Mucosa of stomach (tissue), 1 donor: Measurements from ENCODE around the gene WRAP73.

ENCODE experiments used
- H3K27me3 ChIP-seq: one replicate; pipeline ENCODE4 v1.7.0; 2013; ENCODE audit warnings: mild to moderate bottlenecking, low read length; ENCODE audit not compliant: control insufficient read depth, insufficient read depth
- H3K36me3 ChIP-seq: one replicate; pipeline ENCODE4 v1.7.0; 2013; ENCODE audit warnings: low read length; ENCODE audit not compliant: control insufficient read depth, insufficient read depth
- H3K4me1 ChIP-seq: one replicate; pipeline ENCODE4 v1.7.0; 2013; ENCODE audit warnings: mild to moderate bottlenecking, low read length; ENCODE audit not compliant: control insufficient read depth, insufficient read depth
- H3K4me3 ChIP-seq: one replicate; pipeline ENCODE4 v1.7.0; 2013; ENCODE audit warnings: low read length
- H3K9ac ChIP-seq: one replicate; pipeline ENCODE4 v1.7.0; 2013; ENCODE audit warnings: mild to moderate bottlenecking, low read length, moderate library complexity
- H3K9me3 ChIP-seq: one replicate; pipeline ENCODE4 v1.7.0; 2013; ENCODE audit warnings: mild to moderate bottlenecking, low read length, moderate library complexity; ENCODE audit not compliant: control insufficient read depth
- donor health status: Pancreatic carcinoma.

WRAP73 gene

DNA sequence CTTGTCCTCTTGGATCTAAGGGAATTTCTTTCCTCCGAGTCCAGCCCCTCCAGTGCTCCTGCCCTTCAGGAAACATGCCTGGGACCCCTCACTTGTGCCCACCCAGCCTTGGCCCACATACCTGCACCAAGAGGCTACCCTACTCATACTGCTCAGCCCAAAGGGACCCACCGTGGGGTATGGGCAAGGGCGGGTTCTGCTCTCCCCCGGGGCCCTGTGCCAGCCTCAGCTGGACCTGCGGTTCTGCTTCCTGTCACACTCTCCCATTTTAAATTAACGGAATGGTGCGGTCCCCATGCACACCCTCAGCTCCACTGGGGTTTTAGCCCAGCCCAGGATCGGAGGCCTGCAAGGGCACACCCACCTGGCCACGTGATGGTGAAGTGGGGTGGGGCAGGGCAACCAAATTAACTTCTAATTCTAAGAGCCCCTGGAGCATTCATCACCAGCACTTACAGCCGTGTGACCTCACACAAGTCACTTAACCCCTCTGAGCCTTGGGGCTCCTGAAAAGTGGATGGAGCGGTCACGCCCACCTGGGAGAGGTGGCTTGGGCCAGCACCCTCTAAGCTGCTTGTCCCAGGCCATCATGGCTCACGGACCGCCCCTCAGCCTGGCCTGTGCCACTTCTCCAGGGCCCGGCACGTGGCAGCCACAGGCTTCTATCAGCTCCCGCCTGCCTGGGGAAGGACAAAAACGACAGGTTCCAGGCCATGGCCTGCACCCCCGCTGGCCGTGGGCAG, 30.8 kb upstream of the WRAP73 start:
- no peaks in the 10 kb centered on the region for H3K36me3 ChIP-seq
- peaks cover 13% of the 10 kb centered on the region for H3K27me3 ChIP-seq
- no peak overlapping the region for H3K9ac ChIP-seq
- H3K4me3 ChIP-seq: no peak overlapping the region
- H3K9me3 ChIP-seq: no peaks in the 10 kb centered on the region
- peaks cover 6% of the 10 kb centered on the region for H3K4me1 ChIP-seq

DNA sequence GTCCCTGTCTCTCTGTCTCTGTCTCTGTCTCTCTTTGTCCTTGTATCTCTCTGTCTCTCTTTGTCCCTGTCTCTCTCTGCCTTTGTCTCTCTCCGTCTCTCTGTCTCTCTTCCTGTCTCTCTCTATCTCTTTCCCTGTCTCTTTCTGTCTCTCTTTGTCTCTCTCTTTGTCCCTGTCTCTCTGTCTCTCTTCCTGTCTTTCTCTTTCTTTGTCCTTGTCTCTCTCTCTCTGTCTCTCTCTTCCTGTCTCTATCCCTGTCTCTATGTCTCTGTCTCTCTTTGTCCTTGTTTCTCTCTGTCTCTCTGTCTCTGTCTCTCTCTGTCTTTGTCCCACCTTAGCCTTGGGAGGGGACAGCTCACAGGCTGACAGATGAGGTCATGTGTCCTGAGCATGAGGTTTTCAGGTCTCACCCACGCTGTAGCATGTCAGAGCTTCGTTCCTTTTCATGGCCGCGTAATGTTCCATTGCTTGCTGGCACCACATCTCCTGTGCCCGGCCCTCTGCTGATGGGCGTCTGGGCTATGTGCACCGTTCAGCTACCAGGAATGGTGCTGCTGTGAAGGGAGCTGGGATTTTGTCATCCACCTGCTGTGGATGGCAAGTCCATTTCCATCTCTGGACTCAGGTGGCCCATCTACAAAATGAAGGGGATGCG, 30.0 kb upstream of the WRAP73 start:
- Histone ChIP-seq H3K4me3 (no peak overlapping the region), H3K27me3 (peaks cover 13% of the 10 kb centered on the region), H3K9ac (no peak overlapping the region), H3K9me3 (no peaks in the 10 kb centered on the region), H3K4me1 (peaks cover 6% of the 10 kb centered on the region), H3K36me3 (no peaks in the 10 kb centered on the region)

DNA sequence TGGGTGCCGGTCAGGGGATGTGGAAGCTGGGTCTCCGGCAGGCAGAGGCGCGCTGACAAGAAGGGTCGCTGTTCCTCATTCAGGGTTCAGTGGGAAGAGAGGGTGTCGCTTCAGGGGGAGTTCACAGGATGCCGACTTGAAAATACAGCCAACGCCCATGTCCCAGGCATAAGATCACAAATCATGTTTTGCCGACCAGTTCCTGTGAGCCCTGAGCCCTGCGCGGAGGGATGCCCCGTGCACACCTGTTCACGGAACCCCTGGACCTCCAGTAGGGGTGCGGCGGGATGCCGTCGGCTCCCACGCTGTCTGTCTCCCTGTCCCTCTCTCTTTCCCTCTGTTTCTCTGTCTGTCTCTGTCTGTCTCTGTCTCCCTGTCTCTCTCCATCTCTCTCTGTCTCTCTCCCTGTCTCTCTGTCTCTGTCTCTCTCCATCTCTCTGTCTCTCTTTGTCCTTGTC, 29.2 kb upstream of the WRAP73 start:
- no peaks in the 10 kb centered on the region for H3K36me3 ChIP-seq
- no peak overlapping the region for H3K4me3 ChIP-seq
- H3K4me1 ChIP-seq: peaks cover 10% of the 10 kb centered on the region
- H3K9me3 ChIP-seq: no peaks in the 10 kb centered on the region
- peaks cover 13% of the 10 kb centered on the region for H3K27me3 ChIP-seq
- no peak overlapping the region for H3K9ac ChIP-seq

DNA sequence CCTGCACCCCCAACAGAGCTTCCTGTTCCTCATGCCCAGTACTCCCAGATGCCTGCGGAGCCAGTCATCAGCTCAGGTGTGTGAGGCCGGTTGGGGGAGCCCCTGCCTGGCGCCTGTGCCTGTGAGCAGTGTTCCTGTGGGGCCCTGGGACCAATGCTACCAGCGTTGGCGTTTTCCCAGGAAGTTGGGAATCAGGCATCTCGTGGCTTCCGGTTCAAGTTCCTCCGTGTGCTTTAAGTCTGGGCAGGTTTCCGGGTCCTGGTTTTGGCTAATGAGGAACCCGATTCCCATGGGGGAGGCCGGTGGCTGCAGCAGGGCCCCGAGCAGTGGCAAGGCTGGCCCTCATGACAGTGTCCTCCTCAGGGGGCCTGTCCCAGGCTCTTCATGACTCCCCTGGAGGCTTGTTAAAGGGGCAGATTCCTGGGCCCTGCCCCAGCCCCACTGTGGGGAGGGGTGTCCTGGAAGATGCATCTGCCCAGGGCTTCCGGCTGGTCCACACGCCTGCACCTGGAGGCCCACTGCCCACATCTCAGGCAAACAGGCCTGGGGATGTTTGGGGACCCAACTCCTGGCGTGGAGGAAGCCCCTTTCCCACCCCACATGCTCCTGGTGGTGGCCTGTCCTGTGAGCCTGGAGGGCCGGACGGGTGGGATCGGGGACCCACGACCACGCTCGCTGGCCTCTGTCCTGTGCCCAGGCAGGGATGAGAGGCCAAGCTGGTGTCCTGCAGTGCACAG, 28.6 kb upstream of the WRAP73 start:
- H3K27me3 ChIP-seq: peaks cover 10% of the 10 kb centered on the region
- H3K4me3 ChIP-seq: no peak overlapping the region
- H3K9ac ChIP-seq: no peak overlapping the region
- peaks cover 6% of the 10 kb centered on the region for H3K4me1 ChIP-seq
- H3K9me3 ChIP-seq: no peaks in the 10 kb centered on the region
- H3K36me3 ChIP-seq: no peaks in the 10 kb centered on the region

DNA sequence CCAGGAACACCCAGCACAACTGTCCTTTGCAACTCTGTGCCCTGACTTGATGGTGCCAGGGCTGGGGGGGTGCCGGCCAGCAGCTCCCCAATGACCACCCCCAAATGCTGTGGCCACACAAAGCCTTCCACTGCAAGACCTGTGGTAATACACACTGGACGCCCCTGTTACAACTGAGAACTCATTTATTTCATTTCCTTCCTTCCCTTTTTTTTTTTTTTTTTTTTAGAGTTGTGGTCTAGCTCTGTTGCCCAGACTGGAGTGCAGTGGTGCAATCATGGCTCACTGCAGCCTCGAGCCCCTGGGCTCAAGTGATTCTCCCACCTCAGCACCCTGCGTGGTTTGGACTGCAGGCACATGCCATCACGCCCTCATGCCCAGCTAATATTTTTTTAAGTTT, 27.6 kb upstream of the WRAP73 start:
- Histone ChIP-seq H3K27me3 (peaks cover 18% of the 10 kb centered on the region), H3K36me3 (no peaks in the 10 kb centered on the region), H3K9ac (no peak overlapping the region), H3K4me3 (no peak overlapping the region), H3K4me1 (peaks cover 6% of the 10 kb centered on the region), H3K9me3 (no peaks in the 10 kb centered on the region)

DNA sequence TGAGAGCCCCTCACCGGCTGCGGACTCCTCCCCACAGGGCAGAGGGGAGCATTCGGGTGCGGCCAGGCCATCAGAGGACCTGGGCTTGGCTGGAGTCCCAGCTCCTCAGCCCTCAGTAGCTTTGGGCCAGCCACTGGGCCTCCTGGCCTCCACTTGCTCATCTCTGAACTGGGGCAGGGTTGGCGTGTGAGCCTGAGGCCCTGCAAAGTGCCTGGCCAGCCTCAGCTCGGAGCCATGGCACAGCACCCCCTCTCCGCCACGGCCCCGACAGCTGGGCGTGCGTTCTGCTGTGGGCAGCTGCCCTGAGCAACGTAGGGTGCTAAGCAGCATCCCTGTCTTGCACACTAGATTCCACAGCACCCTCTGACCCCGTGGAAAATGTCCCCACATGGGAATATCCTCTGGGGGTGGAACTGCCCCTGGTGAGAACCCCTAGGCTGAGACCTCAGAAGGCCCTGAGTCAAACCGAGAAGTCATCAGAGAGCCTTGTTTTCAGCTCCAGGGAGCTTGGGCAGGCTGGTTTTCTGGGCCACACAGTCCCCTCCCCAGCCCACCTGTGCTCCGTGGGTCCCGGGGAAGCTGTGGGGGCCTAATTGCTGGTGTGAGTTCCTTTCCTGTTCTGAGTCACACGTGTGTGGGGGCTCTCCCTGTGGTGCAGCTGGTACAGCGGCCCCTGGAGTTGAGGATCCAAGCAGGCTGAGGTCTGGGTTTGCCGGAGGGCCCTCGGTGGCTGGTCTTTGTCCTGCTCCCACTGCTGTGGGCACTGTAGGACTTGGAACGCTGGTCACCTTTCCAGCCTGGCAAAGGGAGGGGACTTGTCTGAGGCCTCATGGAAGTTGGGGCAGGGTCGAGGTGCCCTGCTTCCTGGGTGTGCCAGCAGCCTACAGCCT, 26.9 kb upstream of the WRAP73 start:
- Histone ChIP-seq H3K4me1 (peaks cover 6% of the 10 kb centered on the region), H3K9ac (no peak overlapping the region), H3K9me3 (no peaks in the 10 kb centered on the region), H3K36me3 (no peaks in the 10 kb centered on the region), H3K27me3 (peaks cover 24% of the 10 kb centered on the region), H3K4me3 (no peak overlapping the region)

DNA sequence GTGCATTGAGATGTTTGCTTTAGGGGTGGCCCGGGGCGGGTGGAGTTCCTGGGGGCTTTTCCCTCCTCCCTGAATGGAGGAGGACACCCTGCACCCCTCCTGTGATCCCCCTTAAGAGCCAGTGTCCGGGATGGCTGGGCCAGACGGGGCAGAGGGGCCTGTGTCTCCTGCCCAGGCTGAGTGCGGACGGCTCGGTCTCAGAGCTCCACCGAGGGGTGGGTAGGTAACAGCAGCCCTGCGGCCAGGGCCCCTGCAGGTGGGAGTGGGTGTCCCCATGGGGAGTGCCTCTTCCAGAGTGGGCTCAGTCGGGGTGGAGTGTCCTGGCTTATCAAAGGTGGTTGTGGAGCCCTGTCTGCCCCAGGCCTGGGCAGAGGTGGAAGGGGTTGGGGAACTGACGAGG, 25.5 kb upstream of the WRAP73 start:
- H3K4me3 ChIP-seq: no peak overlapping the region
- no peak overlapping the region for H3K9ac ChIP-seq
- H3K27me3 ChIP-seq: peaks cover 36% of the 10 kb centered on the region
- no peaks in the 10 kb centered on the region for H3K36me3 ChIP-seq
- H3K9me3 ChIP-seq: no peaks in the 10 kb centered on the region
- peaks cover 6% of the 10 kb centered on the region for H3K4me1 ChIP-seq

DNA sequence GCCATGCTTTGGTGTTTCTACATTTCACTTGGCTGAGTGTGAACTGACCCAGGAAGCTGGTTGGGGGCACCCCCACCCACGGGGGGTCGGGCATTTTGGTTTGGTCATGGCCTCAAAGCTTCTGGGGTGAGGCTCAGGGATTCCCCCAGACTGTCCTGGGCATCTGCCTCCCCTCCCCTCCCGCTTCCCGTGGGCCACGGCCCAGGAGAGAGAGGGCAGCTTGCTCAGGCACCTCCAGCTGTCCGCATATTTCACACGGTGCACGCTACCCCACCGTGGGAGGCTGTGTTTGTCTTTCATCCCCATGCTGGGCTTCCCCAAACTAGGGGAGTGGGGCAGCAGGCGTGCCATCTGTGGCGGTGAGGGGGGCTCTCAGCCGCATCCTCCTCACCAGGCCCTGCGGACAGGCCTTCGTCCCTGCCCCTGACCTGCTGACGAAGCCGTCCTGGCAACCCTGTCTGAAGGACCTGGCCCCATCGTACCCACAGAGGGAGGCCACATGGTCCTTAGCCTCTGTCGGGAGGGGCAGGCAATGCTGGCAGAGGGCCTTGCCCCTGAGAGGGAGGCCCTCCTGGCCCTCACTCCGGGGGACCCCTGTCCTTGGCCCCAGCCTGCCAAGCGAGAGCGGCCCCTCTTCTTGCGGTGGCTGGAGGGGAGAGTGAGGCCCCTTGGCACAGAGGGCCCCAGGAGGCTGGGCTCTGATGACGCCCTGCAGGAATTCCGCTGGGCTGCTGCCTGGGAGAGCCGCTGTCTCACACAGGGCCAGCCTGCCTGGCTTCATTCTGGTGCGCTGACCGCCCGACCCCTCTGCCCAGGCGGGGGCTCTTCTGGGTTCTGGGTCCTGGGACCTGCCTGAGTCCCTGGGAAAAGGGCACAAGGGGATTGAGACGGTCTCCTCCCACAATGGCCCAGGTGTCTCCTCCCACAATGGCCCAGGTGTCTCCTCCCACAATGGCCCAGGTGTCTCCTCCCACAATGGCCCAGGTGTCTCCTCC, 24.5 kb upstream of the WRAP73 start:
- Histone ChIP-seq H3K27me3 (peaks cover 42% of the 10 kb centered on the region), H3K4me3 (no peak overlapping the region)

DNA sequence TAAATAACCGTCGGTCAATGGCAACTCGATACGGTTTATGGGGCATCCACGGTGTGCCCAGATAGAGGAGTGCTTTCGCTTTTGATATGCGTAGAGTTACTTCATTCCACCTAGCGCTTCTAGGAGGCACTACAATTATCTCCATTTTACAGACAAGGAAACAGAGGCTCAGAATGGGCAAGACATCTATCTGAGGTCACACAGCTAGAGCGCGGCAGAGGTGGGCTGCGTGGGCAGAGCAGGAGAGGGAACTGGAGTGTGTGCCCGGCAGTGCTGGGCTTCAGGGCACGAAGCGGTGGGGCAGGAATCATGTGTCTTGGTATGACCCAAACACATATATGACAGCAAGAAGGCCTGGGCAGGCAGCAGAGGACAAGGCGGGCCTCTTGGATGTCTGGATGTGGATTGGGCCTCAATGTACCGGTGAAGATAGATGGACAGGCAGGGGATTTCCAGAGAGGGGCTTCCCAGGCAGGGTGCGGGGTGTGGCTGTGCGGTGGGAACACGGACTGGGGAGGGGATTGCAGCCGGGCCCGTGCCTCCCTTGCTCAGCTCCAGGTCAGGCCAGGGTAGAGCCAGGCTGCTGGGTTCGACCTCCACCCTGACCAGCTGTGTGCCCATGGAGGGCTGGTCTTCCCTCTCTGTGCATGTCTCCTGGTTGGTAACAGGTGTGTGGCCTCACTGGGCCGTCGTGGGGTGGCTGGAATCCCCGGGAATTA, 23.6 kb upstream of the WRAP73 start:
- no peak overlapping the region for H3K4me3 ChIP-seq
- H3K9me3 ChIP-seq: no peaks in the 10 kb centered on the region
- H3K27me3 ChIP-seq: peaks cover 43% of the 10 kb centered on the region
- H3K9ac ChIP-seq: no peak overlapping the region
- H3K4me1 ChIP-seq: peaks cover 13% of the 10 kb centered on the region
- no peaks in the 10 kb centered on the region for H3K36me3 ChIP-seq

More for the DNA sequence above, 24.5 kb upstream of the WRAP73 start:
- no peaks in the 10 kb centered on the region for H3K9me3 ChIP-seq
- no peak overlapping the region for H3K9ac ChIP-seq
- H3K36me3 ChIP-seq: no peaks in the 10 kb centered on the region
- peaks cover 6% of the 10 kb centered on the region for H3K4me1 ChIP-seq

DNA sequence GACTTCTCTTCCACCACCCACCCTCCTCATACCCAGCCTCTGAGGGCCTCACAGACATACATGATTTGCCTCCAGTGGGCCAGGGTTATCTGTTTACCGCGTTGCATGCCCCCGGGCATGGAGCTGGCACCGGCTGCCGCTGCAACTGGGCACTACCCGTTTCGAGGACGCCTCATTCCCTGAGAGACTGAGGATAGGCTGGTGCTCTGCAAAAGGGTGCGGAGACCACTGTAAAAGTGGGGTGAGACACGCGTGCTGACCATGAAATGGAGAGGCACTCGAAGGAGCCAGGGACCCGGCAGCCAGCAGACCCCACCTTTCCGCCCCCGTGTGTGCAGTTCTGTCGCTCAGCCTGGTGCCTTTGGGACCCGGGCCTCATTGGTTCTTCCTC, 23.1 kb upstream of the WRAP73 start:
- H3K9me3 ChIP-seq: no peaks in the 10 kb centered on the region
- no peak overlapping the region for H3K4me3 ChIP-seq
- peaks cover 15% of the 10 kb centered on the region for H3K4me1 ChIP-seq
- H3K27me3 ChIP-seq: peaks cover 46% of the 10 kb centered on the region
- H3K9ac ChIP-seq: no peak overlapping the region
- no peaks in the 10 kb centered on the region for H3K36me3 ChIP-seq
